DMS153 (cell line): ENCODE measurements around the gene SKIC8.
"Not testable (repeated sequence)": the region's sequence is repeated elsewhere in the genome, so short reads cannot be mapped to it uniquely, and the experiment has no call there.

Experiments
- DNase-seq: peaks from one replicate; lab custom pipeline; 2025; lab: John Stamatoyannopoulos, UW

Gene SKIC8

DNA sequence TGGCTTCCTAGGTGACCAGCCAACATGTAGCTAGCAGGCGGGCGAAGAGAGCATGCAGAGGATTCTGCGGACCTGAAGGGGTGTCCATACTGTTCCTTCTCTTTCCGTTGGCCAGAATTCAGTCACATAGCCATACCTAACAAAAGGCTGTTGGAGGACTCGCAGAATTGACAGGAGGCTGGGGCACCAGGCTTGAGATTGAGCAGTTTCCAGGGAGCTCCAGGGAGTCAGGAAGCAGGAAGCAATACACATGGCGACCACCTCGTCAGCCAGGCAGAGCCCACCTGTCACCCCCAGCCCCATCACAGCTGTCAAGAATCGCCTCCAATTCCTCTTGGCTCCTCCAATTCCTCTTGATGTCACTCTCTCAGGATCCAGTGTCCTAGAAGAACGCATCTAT lies 48.3 kb downstream of the SKIC8 start:
- no peak for DNase-seq

DNA sequence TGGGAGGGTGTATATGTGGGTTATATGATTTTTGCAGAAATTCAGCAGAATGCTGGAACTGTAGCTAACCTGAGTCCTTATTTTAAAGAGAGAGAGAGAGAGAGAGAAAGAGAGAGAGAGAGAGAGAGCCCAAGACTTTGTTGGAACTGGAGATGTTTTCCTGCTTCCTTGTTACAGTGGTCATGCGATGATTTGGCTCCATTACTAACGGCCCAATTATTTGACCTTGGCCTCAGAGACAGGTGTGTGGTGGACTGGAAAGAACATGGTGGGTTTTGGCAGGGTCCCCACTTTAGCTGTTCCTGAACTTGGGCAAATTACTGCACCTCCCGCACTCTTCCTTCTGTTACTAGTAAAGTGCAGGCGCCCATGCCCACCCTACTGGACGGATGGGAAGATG lies 50.3 kb downstream of the SKIC8 start:
- no peak for DNase-seq

DNA sequence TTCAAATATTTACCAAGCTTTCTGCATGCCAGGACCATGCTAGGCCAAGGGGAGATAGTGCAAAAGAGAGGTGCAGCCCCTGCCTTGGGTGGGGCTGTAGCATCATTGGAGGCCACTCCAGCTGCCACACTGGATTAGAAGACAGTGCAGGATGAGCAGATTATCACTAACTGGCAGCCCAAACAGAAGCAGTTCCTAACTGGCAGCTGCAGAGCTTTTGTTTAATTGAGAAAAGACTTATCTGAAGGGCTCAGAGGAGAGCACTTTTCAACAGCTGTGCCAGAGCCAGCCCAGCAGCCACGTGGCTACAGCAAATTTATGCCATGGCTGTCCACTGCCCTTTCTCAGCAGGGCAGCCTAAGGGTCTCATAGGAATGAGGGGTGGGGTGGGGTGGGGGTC lies 51.5 kb downstream of the SKIC8 start:
- DNase-seq = no peak

DNA sequence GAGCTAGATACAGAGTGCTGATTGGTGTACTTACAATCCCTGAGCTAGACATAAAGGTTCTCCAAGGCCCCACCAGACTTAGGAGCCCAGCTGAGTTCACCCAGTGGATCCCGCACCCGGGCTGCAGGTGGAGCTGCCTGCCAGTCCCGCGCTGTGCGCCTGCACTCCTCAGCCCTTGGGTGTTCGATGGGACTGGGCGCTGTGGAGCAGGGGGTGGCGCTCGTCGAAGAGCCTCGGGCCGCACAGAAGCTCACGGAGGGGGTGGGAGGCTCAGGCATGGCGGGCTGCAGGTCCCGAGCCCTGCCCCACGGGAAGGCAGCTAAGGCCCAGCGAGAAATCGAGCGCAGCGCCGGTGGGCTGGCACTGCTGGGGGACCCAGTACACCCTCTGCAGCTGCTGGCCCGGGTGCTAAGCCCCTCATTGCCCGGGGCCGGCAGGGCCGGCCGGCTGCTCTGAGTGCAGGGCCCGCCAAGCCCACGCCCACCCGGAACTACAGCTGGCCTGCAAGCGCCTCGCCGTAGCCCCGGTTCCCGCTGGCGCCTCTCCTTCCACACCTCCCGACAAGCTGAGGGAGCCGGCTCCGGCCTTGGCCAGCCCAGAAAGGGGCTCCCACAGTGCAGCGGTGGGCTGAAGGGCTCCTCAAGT lies 53.3 kb downstream of the SKIC8 start:
- not testable (repeated sequence) for DNase-seq

DNA sequence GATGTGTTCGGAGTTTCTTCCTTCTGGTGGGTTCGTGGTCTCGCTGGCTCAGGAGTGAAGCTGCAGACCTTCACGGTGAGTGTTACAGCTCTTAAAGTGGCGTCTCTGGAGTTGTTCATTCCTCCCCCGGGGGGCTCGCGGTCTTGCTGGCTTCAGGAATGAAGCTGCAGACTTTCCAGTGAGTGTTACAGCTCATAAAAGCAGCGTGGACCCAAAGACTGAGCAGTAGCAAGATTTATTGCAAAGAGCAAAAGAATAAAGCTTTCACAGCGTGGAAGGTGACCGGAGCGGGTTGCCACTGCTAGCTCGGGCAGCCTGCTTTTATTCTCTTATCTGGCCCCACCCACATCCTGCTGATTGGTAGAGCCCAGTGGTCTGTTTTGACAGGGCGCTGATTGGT lies 54.0 kb downstream of the SKIC8 start:
- not testable (repeated sequence) for DNase-seq

DNA sequence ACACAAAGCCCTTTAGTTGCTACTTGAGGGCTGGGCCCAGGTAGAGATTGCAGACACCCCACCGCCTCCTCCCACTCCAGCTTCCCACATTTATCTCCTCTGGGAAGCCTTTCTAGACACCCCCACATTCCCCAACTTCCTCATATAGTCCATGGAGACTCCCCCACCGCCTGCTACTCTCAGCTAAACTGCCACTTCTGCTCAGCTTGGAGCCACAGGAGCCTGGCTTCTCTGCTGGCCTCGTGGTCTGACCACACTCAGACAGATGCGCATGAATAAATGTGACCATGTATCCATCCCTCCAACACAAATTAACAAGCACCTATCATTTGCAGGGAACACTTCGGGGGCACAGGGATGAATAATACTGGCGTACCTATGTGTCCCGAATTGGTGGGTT lies 54.5 kb downstream of the SKIC8 start:
- no peak for DNase-seq

DNA sequence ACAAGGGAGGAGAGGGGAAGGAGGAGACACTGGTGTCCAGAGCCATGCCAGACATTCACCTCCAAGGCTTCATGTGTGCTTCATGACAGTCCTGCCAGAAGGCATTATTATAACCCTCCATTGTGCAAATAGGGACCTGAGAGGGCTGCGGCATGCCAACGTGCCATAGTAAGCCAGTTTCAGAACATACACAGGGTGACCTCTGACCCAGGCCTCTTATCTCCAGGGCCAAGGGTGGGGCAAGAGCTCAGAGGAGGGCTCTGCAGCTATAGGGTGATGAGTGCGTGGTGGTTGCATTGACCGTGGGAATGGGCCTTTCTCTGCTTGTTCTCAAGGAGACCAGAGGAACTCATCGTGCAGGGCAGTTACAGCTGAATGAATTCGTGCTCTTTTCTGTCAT lies 55.3 kb downstream of the SKIC8 start:
- no peak for DNase-seq

DNA sequence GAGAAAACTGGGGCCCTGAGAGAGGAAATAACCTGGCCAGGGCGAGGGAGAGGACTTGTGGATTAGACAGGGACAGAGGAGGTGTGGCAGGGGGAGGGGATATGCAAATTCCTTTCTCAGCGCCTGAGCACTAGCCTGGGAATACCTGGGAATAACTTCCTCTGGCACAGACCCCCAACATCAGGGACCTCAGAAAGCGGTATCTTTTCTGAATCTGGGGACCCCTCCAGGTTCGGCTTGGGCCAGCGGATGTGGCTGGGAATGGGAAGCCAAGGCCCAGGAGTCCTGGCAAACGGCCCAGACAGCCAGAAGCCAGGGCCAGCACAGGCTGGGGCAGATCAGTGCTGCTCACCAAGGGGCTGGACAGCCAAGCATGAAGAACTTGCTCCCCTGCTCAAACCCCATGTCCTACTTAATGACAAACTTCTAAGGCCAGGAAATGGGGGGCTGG lies 55.9 kb downstream of the SKIC8 start:
- DNase-seq = no peak

DNA sequence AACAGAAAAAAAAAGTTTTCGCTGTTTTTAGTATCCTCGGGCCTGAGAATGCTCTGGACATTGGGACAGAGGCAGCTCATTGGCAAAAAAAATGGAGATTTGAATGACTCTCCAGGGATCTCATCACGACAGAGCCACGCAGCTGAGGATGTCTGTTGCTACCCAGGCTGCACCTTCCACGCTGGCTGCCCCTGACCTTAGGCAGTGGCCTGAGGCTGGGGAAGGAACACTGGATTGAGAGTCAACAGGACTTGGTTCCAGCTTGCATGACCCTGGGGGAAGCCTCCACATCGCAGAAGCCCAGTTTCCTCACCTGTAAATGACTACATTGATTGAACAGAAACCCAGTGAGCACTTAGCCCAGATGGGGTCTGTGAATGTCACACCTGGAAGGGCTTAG lies 56.4 kb downstream of the SKIC8 start:
- no peak for DNase-seq

DNA sequence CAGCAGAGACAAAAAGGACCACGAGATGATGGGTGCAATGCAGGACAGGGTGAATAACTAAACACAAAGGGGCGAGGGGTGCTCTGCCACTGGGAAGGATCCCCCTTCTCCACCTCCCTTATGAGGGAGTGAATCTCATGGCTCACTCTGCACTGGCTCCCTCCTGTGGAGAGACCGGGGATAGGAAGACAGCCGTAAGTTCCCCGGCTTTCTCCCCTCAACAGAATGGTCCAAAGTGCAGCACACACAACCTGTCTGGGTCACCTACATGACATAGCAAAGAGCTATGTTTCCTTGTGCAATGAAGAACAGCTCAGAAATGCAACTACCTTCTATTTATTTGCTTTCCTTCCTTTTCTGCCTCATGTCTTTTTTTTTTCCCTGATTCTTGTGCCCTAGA lies 57.3 kb downstream of the SKIC8 start:
- no peak for DNase-seq

DNA sequence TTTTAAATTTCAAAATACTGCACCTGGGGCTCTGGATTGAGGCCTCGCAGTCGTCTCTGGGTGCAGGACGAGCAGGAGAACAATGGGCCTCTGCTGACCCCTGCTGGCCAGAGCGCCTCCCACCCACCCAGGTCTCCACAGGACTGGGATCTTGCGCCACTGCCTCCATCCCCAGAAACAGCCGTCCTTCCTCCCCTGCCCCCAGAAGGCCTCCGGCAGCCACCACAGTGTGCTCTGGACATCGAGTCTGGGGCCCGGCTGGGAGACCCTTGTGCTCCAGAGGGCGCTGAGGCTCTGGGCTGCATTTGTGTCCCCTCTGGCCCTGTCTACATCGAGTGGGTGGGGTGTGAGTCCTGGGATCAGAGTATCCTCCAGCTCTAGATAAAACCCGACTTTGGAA lies 58.4 kb downstream of the SKIC8 start:
- no peak for DNase-seq

DNA sequence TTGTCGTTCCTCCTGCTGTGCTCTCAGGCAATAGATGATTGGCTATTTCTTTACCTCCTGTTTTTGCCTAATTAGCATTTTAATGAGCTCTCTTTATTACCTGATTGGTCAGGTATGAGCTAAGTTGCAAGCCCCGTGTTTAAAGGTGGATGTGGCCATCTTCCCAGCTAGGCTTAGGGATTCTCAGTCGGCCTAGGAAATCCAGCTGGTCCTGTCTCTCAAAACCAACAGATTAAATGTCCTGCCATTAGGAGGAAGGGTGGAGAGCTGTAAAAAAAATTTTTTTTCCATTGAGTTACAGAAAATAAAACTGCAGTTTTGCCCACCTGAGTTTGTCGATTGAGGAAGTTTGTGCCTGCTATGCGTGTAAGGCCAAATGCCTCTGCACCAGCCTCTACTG lies 59.6 kb downstream of the SKIC8 start:
- no peak for DNase-seq

DNA sequence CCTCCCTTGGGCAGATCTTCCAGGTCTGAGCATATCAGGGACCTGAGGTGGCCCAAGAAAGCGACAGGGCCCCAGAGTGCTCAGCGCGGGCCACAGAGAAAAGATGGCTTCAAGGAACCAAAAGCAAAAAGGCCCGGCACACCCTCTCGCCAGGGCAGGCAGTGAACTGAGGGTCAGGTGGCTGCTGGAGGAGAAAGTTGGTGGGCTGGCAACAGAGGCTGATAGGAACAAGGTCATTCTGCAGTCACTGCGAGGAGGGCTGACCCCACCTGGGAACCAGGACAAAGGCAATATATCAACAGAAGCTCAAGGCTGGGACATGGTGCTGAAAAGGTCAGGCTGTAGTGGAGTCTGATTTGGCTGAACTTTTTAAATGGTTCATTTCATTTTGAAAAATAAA lies 62.3 kb downstream of the SKIC8 start:
- DNase-seq = no peak

DNA sequence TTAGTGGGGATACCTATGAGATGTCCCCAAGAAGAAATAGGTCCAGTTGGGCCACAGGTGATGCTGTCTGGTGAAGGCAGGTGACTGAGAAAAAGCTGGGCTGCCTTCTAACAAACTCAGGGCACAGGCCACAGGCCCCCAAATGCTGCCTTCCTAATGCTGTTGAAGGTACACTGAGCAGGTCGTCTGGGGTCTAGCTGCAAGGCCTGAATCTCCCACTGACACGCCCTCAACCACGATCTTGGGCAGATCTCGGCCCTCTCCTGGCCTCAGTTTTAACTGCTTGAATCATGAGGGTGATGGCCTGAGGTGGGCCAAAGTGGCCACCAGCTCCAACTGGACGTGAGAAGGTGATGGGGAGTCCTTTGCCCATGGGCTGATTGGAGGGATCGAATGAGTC lies 62.9 kb downstream of the SKIC8 start:
- no peak for DNase-seq

DNA sequence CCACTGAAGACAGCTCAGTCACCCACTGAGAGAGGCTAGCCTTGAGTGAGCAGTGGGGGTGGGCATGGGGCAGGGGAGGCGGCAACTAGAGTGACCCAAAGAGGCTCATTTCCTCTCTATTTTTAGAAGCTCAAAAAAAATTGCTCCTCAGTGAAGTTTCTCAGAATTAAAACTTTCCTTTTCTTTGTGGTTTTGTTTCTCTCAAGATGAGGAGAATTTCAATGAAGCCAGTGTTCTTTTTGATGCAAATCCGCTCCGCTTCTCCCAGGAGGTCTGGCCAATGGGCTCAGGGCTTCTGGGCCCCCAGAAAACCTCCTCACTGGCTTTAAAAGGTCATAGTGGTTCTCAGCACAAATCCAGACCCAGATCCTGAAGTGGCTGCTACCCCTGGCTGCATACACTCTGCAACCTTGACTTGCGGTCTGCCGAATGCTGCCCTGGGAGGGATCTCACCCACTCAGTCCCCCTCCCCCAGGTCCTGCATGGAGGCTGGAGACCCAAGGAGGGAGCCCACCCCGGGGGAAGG lies 64.8 kb downstream of the SKIC8 start, which contains the start of gene ACSBG1:
TSS of gene ACSBG1 (minus strand) at position 51 of the 526 bp plus-strand sequence. CDS start 64 bp downstream, outside the sequence.
- no peak for DNase-seq

DNA sequence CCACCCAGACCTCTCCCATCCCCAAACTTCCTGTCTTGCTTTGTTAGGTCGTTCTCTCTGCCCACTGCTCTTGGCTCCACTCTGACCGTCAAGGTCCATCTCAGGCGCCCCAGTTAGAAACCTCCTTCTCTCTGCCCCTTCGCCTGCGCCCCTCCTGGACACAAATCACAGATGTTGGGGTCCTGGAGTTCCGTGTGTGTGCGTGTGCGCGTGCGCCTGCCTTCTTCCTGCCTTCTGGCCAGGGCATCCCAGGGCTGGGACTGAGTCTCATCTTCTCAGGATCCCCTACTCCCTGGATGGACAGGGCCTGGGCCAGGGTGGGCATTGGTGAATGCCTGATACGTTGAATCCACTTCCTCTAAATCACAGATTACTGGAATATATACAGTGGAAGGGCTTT lies 65.9 kb downstream of the SKIC8 start:
- no peak for DNase-seq
